GM21529 (cell line): ENCODE data around the gene NFKBIB.
"Not testable (repeated sequence)": the region's sequence is repeated elsewhere in the genome, so short reads cannot be mapped to it uniquely, and the experiment has no call there.

Source experiments
- ATAC-seq: cut with Tn5 transposase; IDR thresholded peaks from one replicate; pipeline ENCODE4 v1.9.1; 2021; ENCODE audit not compliant: unreplicated experiment

NFKBIB gene

DNA sequence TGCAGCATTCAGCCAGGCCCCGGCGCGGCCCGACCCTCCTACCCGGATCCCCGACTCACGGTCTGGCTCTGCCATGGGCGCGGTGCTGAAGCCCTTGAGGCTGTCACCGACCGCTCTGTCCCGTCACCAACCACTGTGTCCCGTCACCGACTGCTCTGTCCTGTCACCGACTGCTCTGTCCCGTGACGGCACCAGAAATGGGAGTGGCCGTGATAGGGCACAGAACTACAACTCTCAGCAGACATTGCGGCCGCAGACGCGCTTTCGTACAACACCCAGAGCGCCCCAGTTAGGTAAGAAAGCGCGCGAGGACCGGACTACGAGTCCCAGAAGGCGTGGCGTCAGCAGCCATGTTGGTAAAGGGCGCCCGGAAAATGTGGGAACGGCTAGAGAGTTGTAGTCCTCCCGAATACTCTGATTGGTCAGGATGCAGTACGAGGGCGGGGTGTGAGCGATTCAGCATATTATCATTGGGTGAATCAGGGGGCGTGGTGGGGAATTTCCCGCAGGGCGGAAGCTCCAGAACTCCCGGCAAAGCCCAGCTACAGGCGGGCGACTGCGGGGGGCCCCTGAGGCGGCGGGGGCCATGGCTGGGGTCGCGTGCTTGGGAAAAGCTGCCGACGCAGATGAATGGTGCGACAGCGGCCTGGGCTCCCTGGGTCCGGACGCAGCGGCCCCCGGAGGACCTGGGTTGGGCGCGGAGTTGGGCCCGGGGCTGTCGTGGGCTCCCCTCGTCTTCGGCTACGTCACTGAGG, at the start of gene NFKBIB, which contains the start of gene SIRT2:
NFKBIB (plus strand) TSS at position 523 of the 755 bp plus-strand sequence; CDS start at position 587, 64 bp downstream.
SIRT2 (minus strand) TSS at position 172 of the 755 bp plus-strand sequence; CDS start at position 75, 97 bp downstream.
- peak; percentile 89 for ATAC-seq

- ATAC-seq: peak; percentile 69
Observed at GRCh38 chr19:38850436-38850975, 49.3 kb upstream of the NFKBIB start.

DNA sequence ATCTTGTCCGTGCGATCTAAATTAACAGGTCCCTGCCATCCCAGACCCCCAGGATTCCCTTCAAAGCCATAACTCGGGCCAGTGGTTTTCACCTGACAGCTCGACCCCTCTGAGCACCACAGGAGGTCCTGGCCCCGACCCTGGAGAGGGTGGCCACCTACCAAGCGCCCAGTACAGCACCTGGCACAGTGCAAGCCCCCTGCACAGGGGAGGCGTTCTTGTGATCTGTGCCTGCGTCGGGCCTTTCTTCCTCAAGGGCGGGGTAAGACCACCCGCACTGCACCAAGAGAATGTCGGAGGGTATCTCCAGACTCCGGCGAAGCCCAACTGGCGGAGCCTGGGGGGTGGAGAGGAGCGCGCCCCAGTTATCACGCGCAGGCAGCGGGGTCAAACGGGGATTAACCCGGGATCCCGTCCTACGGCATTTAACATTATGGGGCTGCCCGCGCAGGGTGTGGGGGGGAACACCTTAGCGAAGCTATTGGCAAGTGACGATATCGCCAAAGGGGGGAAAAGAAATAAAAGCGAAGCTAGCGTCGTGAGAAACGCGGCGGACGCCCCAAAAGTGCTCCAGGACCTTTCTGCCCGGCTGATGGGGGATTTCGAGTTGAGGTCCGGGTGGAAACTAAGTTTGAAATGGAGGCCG, 48.7 kb upstream of the NFKBIB start:
- ATAC-seq: no peak

DNA sequence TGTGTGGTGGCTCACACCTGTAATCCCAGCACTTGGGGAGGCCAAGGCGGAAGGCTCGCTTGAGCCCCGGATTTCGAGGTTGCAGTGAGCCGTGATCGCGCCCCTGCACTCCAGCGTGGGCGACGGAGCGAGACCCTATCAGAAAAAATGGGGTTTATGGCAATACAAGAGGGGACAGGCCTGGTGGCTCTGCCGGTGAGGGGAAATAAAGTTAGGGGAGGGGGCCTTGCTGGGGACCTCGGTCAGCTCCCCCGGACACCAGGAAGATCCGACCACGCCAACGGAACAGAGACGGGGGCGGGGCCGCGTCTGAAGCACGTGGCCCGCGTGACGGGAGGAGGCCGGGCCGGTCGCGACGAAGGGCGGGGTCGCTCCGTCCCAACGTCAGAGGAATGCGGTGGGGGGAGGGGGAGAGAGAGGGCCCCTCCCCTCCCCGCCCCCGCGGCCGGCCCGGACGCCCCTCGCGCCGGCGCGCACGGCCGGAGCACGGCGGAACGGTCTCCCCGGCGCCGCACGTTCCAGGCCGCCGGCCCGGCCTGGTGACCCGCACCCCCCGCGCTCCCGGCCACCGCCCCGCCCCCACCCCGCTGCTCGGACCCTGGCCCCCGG, 48.0 kb upstream of the NFKBIB start:
- ATAC-seq: no peak

GRCh38 chr19:38852231-38853044, 47.3 kb upstream of the NFKBIB start:
- ATAC-seq: no peak

GRCh38 chr19:38853214-38853613, 46.6 kb upstream of the NFKBIB start:
- no peak for ATAC-seq

- ATAC-seq: not testable (repeated sequence)
Observed at GRCh38 chr19:38854961-38855360, 44.8 kb upstream of the NFKBIB start.

DNA sequence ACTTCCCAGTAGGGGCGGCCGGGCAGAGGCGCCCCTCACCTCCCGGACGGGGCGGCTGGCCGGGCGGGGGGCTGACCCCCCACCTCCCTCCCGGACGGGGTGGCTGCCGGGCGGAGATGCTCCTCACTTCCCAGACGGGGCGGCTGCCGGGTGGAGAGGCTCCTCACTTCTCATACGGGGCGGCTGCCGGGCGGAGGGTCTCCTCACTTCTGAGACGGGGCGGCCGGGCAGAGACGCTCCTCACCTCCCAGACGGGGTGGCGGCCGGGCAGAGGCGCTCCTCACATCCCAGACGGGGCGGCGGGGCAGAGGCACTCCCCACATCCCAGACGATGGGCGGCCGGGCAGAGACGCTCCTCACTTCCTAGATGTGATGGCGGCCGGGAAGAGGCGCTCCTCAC, 44.0 kb upstream of the NFKBIB start:
- ATAC-seq: not testable (repeated sequence)

- ATAC-seq: no peak
Observed at GRCh38 chr19:38856813-38857212, 43.0 kb upstream of the NFKBIB start.

DNA sequence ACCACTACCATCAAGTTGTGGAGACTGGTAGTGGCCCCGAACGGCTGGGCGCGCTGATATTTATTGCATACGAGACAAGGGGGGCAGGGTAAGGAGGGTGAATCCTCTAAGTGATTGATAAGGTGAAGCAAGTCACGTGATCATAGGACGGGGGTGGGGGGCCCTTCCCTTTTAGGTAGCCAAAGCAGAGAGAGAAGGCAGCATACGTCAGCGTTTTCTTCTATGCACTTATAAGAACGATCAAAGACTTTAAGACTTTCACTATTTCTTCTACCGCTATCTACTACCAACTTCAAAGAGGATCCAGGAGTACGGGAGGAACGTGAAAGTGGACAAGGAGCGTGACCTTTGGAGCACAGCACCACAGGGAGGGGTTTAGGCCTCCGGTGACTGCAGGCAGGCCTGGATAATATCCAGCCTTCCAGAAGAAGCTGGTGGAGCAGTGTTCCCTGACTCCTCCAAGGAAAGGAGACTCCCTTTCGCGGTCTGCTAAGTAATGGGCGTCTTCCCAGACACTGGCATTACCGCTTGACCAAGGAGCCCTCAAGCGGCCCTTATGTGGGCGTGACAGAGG, 40.1 kb upstream of the NFKBIB start:
- ATAC-seq: not testable (repeated sequence)

DNA sequence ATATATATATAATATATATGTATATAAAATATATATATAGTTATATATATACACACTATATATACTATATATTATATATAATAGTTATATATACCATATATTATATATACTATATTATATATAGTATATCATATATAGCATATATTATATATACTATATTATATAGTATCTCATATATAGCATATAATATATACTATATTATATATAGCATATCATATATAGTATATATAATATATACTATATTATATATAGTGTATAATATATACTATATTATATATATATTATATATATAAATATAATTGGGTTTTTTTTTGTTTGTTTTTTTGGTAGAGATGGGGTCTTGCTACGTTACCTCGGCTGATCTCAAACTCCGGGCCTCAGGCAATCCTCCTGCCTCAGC, 38.4 kb upstream of the NFKBIB start:
- no peak for ATAC-seq

- no peak for ATAC-seq
Observed at GRCh38 chr19:38862321-38863059, 37.3 kb upstream of the NFKBIB start.

- ATAC-seq: no peak
Observed at GRCh38 chr19:38867171-38867780, 32.5 kb upstream of the NFKBIB start.

GRCh38 chr19:38868551-38868950, 31.2 kb upstream of the NFKBIB start:
- no peak for ATAC-seq

- no peak for ATAC-seq
Observed at GRCh38 chr19:38869160-38869835, 30.5 kb upstream of the NFKBIB start.

DNA sequence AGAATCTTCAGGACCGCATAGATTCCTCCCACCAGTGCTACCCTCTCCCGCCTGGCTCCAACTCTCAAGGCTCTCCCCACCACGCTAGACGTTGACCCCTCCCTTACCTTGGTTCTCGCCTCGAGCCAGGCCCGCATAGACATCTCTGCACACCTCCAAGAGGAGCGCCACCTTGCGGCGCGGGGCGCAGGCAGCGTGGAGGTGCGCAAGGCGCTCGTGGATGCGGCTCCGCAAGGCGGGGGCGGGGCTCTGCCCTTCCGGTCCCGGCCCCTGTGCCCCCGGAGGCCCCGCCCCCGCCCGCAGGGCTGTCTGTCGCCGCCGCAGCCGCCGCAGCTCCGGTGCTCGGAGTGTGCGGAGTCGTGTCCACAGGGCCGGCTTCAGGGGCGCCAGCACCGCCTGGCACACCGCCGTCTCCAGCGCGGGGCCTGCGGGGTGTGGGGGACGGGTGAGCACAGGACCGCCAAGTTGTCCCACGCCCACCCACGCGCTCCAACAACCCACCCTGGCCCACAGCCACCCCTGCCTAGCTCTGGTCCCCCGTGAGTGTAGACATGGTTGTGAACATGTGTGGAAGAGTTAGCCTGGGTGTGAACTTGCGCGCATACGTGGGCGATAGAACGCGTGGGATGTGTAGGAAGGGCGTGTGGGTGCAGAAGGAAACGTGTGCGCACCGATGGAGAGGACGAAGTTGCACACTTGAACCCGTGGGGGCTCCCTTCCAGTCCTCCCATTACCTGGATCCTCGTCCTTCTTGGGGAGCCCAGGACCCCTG, 29.7 kb upstream of the NFKBIB start:
- ATAC-seq: peak; percentile 76

GRCh38 chr19:38870612-38871011, 29.2 kb upstream of the NFKBIB start:
- no peak for ATAC-seq

- ATAC-seq: not testable (repeated sequence)
Observed at GRCh38 chr19:38873400-38873799, 26.4 kb upstream of the NFKBIB start.
